Measurements from ENCODE around the gene GDF10.

DNA sequence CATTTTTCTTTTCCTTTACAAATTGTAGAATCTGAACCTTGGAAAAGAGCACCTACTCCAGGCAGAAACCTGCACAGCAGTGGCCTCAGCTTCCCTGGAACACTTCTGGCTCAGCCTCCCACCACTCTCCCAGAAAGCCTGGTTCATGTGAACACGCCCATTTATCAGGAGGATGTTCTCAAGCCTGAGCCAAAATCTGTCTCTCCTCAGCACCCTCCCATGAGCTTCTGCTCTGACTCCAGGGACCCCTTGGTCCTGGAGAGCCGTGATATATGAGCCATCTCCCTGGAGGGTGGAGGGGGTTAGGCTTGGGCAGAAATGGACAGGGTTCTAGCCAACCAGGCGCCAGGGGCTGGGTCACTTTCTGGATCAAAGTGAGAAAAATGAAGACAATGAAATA, 32.4 kb downstream of the GDF10 start:
- TF ChIP-seq, protein P1, sequence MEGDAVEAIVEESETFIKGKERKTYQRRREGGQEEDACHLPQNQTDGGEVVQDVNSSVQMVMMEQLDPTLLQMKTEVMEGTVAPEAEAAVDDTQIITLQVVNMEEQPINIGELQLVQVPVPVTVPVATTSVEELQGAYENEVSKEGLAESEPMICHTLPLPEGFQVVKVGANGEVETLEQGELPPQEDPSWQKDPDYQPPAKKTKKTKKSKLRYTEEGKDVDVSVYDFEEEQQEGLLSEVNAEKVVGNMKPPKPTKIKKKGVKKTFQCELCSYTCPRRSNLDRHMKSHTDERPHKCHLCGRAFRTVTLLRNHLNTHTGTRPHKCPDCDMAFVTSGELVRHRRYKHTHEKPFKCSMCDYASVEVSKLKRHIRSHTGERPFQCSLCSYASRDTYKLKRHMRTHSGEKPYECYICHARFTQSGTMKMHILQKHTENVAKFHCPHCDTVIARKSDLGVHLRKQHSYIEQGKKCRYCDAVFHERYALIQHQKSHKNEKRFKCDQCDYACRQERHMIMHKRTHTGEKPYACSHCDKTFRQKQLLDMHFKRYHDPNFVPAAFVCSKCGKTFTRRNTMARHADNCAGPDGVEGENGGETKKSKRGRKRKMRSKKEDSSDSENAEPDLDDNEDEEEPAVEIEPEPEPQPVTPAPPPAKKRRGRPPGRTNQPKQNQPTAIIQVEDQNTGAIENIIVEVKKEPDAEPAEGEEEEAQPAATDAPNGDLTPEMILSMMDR (IDR thresholded peaks at IDR 0.05) = no peak
- no peak for TF ChIP-seq POLR2AphosphoS5 (IDR thresholded peaks at IDR 0.05)
